GM21390 (cell line): ENCODE results near the gene PHOX2A.

ENCODE experiments used
- ATAC-seq: cut with Tn5 transposase; IDR thresholded peaks from one replicate; pipeline ENCODE4 v1.9.1; 2021; ENCODE audit not compliant: unreplicated experiment

Gene PHOX2A

GRCh38 chr11:72189455-72190250, 54.3 kb downstream of the PHOX2A start:
- no peak for ATAC-seq
